CD4-positive, alpha-beta T cell treated with Interleukin-12 subunit alpha and Interleukin-12 subunit beta, for 1 hour (primary cell): ENCODE results near the gene SLC9A3.

ENCODE experiments used
- DNase-seq: peaks from one replicate; pipeline ENCODE4 v3.0.0-alpha.2; 2020

SLC9A3 gene

GRCh38 chr5:554284-554988, 30.2 kb upstream of the SLC9A3 start:
- no peak for DNase-seq

- no peak for DNase-seq
Measured at GRCh38 chr5:553874-554273, 29.6 kb upstream of the SLC9A3 start.

- no peak for DNase-seq
Measured at GRCh38 chr5:551406-551805, 27.2 kb upstream of the SLC9A3 start.

- DNase-seq = no peak
Measured at GRCh38 chr5:549229-549628, 25.0 kb upstream of the SLC9A3 start.

GRCh38 chr5:548256-548655, 24.0 kb upstream of the SLC9A3 start:
- no peak for DNase-seq

- DNase-seq = no peak
Measured at GRCh38 chr5:547086-547924, 23.1 kb upstream of the SLC9A3 start.

- no peak for DNase-seq
Measured at GRCh38 chr5:546376-546908, 22.2 kb upstream of the SLC9A3 start.

GRCh38 chr5:545641-546375, 21.6 kb upstream of the SLC9A3 start:
- DNase-seq = no peak

- no peak for DNase-seq
Measured at GRCh38 chr5:544675-545355, 20.6 kb upstream of the SLC9A3 start.

- peak; percentile 47 for DNase-seq
Measured at GRCh38 chr5:543755-544674, 19.8 kb upstream of the SLC9A3 start.

GRCh38 chr5:543351-543750, 19.1 kb upstream of the SLC9A3 start:
- no peak for DNase-seq

- no peak for DNase-seq
Measured at GRCh38 chr5:542319-543311, 18.4 kb upstream of the SLC9A3 start.

GRCh38 chr5:541539-542318, 17.5 kb upstream of the SLC9A3 start:
- DNase-seq = no peak

GRCh38 chr5:540906-541538, 16.8 kb upstream of the SLC9A3 start:
- DNase-seq = no peak

- DNase-seq = no peak
Measured at GRCh38 chr5:540071-540905, 16.0 kb upstream of the SLC9A3 start.

- no peak for DNase-seq
Measured at GRCh38 chr5:539469-540070, 15.3 kb upstream of the SLC9A3 start.

- DNase-seq = no peak
Measured at GRCh38 chr5:538801-539468, 14.7 kb upstream of the SLC9A3 start.
